ENCODE measurements around the gene RNU1-1.
"Not testable (repeated sequence)": the region's sequence is repeated elsewhere in the genome, so short reads cannot be mapped to it uniquely, and the experiment has no call there.

The RNU1-1 gene

GRCh38 chr1:16491056-16491675 is 22.9 kb downstream of the RNU1-1 start:
- DNase-seq: no peak

DNA sequence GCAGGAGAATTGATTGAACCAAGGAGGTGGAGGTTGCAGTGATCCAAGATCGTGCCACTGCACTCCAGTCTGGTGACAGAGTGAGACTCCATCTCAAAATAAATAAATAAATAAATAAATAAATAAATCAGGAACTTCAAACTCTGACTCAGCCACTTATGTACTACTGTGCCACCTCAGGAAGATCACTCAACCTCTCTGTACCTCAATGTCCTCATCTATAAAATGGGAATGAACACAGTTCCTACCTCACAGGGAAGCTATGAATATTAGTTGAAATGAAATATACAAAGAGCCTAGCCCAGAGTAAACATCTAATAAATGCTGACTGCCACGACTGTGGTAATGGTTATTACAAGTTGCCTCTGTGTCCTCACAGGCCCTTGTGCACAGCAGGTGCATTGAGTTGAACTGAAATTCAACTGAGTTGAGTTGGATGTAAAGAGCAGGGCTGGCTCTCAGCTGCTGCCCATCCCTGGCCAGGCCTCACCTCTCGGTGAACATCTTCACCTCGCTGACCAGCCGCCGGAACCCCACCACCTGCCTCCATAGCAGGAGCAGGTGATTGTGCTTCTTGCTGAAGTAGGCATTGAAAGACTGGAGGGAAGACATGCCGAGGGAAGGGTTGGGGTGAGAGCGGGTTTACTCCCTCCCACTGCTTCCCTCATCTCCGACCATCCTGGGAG is 24.7 kb downstream of the RNU1-1 start:
- DNase-seq: not testable (repeated sequence)

DNA sequence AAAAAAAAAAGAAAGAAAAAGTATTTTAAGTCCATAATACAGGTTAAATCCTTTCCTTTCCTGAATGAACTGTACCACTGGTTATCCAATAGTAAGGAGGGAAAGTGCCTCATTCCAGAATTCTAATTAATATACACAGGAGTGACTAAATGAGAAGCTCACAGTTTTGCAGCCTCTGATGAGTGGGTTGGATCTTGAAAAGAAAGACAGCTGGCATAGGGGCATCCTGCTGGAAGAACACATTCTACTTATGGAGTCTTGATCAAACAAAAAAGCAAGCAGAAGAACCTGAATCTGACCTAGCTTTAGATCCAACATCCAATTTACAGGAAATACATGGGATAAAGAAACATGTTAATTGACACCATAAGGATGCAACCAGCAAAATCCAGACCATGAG is 27.1 kb downstream of the RNU1-1 start:
- not testable (repeated sequence) for DNase-seq

DNA sequence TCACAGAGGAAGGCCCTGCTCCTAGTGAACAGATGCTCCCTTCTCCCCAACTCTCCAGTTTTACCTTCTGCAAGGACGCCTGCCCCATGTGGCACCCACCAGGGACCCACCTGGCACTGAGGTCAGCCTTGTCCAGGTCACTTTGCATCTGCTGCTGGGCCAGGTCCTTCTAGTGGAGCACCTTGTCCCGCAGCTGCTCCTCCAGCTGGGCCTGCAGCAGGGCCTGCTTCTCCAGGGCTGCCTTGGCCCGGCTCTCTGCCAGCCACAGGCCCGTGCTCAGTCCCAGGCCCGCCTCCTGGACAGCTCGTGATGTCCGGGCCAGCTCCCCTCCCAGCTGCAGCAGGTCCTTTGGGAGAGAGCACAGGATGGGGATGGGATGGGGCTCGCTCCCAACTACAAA is 27.8 kb downstream of the RNU1-1 start:
- not testable (repeated sequence) for DNase-seq

GRCh38 chr1:16484931-16485330 is 29.2 kb downstream of the RNU1-1 start:
- no peak for DNase-seq

DNA sequence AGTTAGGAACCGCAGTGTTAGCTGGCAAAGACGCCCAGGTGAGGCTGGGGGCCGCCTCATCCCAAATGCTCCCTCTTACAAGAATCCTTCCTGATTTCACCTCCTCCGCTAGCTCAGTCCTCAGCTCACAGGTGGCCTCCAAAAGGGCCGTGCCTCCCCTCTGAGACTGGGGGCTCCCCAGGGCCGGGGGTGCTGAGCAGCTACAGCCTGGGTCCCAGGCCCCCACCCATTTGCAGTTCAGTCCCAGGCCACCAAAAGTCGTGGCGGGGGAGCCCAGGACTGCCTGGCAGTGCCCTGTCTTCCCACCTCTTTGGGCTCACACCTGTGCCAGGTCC is 29.6 kb downstream of the RNU1-1 start:
- DNase-seq: no peak

DNA sequence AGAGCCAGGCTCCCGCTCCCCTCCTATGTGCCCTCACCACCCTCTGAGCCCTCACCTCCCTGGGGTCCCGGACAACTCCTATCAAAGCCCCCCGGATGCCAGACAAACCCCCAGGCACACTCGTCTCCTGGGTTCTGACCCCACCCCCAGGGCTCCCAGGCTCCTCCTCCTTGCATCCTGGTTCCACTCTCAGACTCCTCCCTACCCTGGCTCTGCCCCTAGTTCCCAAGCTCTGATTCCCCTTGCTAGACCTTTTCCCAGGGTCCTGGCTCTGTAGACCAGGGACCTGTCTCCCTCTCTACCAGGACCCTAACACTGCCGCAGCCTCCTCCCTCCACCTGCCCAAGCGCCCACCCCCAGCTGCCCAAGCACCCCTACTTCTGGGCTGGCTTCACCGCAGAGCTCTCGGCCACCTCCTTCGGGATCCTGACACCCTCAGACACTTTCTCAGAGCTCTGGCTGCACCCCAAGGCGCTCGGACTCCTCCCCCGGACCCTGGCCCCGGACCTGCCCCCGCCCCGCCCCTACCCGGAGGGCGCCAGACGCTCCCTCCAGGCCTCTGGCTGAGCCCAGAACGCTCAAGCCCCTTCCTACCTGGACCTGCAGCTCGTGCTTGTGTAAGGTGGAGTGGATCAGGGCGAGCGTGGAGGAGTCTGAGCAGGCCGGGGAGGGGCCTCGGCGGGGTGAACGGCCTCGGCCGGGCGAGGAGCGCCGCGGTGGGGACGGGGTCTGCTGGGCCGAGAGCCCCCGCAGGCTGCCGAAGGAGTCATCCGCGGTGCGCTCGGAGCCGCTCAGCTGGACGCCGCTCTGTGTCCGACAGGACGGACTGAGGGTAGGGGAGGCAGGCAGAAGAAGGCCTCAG is 30.2 kb downstream of the RNU1-1 start:
- not testable (repeated sequence) for DNase-seq

GRCh38 chr1:16483146-16483545 is 30.9 kb downstream of the RNU1-1 start:
- DNase-seq: not testable (repeated sequence)

DNA sequence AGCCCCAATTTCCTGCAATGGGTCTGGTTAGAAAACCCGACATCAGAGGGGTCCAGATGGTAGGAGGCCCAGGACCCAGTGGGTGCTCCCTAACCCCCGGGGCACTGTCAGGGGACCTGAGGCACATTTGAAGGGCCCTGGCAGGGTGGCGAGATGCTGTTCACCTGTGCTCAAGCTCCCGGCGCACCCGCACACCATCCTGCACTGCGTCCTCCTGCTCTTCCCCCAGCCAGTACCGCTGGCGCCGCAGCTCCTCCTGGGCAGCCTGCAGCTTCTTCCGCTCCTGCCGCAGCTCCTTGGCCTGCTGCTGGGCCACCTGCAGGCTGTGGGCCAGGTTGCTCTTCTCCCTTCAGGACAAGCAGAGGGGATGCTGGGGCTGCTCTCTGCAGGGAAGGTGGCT is 36.0 kb downstream of the RNU1-1 start:
- DNase-seq: no peak

DNA sequence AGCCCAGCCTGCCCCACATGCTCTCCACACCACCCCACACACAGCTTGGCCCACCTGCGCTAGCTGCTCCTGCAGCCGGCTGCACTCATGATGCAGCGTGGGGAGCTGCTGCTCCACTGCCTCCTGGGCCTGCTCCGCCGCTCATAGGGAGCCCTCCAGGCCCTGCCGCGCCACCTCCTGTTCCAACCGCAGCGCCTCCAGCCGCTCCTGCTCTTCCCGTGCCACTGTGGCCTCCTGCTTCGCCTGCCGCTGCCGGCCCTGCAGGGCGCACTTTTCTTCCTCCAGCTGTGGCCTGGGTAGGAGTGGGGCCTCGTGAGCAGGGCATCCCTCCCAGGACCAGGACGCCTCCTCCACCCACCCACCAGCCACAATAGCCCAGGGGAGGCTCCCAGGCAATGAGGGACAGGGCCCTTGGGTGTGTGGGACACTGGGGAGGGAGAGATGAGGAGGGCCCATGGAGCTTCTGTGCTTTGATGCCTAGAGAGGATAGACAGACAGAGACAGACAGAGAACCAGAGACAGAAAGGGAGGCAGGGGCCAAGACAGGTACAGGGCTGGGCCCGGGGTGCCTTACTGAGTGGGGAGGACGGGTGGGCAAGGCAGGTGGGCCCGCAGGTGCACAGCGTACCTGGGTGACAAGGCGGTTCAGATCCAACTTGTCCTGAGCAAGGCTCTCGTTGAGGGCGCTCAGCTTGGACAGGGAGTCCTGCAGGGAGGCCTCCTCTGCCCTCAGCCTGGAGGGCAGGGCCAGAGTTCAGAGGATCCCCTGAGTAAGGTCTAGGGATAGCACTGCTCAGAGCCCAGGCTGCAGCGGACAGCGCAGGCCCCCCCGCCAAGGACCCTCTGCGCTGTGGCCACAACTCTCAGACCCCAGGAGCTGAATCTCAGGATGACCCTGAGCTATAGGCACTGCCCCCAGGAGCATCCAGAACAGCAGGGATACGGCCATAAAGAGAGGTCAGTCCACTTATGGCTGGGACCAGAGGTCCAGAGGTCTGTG is 38.0 kb downstream of the RNU1-1 start:
- DNase-seq: not testable (repeated sequence)

DNA sequence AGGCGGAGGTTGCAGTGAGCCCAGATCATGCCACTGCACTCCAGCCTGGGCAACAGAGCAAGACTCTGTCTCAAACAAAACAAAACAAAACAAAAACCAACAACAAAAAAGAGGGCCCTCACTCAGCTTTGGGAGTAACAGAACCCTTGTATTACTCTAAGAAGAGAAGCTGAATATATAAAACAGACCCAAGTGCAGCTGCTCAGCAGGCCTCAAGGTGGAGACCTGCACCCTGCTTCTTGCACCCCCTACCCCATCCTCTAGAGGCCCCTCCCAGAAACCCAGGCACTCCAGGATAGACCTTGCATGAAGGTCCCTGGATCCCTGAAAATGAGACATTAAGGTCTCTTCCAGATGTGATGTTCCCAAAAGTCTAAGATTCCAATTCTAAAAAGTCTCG is 39.2 kb downstream of the RNU1-1 start:
- DNase-seq: peak in 1 of 5 experiments; percentile 25

GRCh38 chr1:16474166-16474800 is 39.8 kb downstream of the RNU1-1 start:
- no peak for DNase-seq

- no peak for DNase-seq
Observed at GRCh38 chr1:16468558-16468957, 45.5 kb downstream of the RNU1-1 start.

DNA sequence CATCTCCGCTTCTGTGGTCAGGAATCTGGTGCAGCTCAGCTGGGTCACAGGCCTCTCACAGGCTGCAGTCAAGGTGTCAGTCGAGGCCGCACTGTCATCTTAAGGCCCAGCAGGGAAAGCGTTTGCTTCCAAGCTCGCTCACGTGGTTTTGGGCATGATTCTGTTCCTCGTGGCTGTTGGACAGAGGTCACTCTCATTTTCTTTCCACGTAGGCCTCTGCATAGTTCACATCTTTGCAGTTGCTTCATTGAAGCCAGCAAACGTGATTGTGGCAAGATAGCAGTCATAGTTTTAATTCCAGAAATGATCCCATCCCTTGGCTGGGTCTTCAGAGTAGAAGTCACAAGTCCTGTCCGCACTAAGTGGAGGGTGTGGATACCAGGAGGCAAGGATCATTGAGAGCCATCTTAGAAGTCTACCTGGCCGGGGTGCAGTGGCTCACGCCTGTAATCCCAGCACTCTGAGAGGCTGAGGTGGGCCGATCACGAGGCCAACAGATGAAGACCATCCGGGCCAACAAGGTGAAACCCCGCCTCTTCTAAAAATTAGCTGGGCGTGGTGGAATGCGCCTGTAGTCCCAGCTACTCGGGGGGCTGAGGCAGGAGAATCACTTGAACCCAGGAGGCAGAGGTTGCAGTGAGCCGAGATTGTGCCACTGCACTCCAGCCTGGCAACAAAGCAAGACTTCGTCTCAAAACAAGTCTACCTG is 49.0 kb downstream of the RNU1-1 start:
- no peak for DNase-seq
